Activated effector memory CD4-positive, alpha-beta T cell treated with anti-CD3 and anti-CD28 coated beads, Interleukin-2, amount 50 U/mL, for 16 hours (primary cell): ENCODE results near the gene ZBTB12.

Source experiments
- DNase-seq: peaks from one replicate; pipeline ENCODE4 v3.0.0-alpha.2; 2020

Gene ZBTB12

DNA sequence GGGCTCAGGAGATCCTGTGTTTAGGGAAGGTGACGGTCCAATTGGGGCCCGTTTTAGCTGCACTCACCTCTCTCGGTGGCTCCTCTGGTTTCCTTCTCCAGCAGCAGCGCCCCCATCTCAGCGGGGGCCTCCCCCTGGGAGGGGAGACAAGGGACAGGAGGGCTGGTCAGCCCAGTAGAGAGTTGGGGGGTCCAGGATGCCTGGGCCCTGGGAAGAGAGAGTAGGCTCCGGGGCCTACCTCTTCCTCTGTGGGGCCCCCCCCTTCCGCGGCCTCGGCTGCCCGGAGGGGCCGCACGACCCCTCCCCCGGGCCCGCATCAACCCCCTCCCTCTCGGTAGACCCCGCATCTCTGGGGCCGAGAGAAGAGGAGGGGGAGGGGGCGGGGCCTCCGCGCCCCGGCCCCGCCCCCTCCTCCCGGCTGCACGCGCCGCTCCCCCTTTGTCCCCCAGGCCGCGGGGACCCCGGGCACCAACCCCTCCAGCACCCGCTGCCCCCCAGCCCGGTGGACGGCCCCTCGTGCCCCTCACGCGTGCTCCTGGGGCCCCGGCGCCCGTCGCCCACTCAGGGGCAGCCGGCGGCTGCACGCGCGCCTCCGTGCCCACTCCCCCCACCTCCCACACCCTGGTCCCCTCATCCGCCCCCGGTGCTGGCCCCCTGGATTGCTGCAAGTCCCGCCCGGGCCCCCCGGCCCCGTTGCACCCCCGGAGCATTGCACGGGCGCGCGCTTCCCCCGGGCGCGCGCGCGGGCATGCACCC, 4.9 kb downstream of the ZBTB12 start:
- DNase-seq, result no peak

DNA sequence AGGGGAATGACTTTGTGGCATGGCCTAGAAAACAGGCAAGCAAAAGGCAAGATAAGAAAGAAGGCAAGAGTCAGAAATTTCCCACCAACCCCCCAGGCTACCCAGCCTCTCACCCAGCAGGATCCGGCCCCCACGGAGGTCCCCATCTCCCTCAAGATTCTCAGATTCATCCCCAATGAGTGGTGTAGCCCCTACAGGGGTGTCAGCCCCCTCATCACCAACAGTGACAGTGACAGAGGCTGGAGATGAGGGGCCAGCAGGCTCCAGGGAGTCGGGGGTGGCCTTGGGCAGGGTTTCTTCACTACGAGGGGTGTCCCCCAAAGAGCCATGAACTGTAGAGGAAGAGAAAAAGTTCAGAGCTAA, 5.4 kb downstream of the ZBTB12 start:
- no peak for DNase-seq

GRCh38 chr6:31892821-31893220, 9.1 kb downstream of the ZBTB12 start:
- DNase-seq, result no peak

DNA sequence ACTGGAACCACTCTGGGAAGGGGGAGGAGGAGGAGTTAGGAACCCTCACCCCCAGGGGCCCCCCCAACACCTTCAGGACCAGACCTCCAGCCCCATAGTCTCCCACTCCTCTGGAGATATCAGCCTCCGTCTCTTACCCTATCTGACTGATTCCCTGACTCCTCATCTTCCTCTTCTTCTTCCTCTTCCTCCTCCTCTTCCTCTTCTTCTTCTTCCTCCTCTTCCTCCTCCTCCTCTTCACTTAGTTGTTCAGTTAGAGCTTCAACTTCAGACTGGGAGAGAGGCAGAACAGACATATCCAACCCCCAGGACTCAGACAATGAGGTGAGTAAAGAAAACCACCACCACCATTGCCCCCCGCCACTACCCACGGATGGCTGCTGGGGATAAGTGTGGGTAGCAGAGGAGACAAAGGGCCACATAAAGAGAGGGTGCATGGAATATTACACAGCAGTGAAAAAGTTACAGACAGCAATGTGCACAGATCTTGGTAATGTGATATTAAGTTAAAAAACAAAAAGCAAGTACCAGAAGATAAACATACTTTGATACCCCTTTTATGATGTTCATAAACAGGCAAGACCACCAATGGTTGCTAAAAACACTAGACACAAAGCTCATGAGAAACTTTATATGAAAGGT, 12.4 kb downstream of the ZBTB12 start:
- DNase-seq, result no peak

DNA sequence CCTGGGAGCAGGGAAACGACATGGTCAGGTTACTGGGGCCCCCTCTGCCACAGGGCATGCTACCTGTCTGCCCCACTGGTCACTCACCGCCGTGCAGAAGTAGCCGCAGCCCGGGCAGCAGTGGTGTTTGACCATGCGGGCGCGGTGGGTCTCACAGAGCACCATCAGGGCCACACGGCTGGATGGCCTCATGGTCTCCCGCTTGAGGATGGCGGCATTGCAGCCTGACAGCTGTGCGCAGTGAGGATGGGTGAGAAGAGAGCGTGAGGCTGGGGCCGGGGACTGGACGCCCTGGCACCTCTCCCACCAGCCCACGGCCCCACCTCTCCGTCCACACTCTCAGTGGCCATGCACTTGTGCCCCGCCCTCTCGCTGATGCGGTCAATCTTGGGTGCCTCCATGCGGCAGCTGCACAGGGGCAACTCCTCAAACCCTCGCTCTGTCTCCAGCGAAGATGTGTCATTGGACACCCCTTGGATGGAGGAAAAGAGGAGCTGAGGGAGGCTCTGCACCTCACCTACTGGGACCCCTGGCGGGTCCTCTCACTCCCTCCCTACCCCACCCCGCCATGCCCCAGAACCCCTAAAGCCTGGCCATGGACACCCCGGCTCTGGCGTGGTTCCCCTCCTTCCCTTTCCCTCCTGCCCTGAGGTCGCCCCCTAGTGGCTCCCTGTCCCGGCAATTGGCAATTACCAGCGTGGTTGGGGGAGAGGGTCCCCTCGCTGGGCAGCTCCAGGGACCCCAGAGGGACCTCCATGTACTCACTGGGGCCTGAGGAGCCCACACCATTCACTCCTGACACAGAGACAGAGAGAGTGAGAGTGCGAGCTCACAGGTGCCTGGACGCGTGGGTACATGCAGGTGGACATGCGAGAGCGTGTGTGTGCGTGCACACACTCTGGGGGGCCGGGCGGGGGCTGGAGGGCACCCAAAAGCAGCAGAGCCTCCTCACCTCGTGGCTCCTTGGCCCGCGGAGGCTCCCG, 13.3 kb downstream of the ZBTB12 start:
- DNase-seq, result peak; percentile 85

GRCh38 chr6:31887173-31888007, 14.5 kb downstream of the ZBTB12 start:
- no peak for DNase-seq

DNA sequence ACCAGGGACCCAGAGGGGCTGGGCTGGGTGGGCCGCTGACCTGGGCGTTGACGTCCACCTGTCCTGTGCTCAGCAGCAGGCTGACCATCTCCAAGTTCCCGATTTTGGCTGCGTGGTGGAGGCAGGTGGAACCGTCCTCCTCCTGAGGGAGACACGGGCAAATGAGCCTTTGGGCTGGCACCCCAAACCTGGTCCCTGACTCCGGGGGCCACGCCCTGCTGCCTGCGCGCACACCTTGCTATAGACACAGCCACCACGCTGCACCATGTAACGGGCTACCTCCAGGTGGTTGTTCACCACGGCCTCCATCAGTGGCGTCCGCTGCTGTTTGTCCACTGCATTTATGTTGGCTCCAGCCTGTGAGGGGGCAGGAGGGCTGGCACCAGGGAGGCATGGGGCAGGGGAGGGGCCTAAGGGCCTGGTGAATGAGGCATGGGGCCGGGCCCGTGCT, 15.3 kb downstream of the ZBTB12 start:
- no peak for DNase-seq

- DNase-seq, result no peak
These were observed 17.3 kb downstream of the ZBTB12 start for GRCh38 chr6:31884528-31885035.

DNA sequence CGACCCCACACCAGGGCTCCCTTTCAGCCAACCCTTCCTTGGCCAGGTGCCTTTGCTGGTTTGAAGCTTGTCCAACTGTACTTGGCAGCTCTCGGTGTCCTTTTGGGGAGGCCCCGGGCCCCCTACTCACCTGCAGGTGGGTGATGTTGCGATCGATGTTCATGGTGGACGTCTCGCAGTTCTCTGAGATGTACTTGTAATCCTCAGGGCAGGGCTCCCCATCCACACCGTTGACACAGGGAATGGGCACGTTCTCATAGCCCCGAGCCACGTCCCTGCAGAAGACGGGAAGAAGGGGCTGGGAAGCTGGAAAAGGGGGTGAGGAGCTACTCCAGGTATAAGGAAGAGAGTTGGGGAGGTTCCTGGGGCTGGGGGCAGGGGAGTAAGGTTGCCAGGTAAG, 18.2 kb downstream of the ZBTB12 start:
- DNase-seq, result no peak

GRCh38 chr6:31882344-31882743, 19.5 kb downstream of the ZBTB12 start:
- DNase-seq, result no peak

GRCh38 chr6:31881136-31881859, 20.6 kb downstream of the ZBTB12 start:
- DNase-seq, result no peak

DNA sequence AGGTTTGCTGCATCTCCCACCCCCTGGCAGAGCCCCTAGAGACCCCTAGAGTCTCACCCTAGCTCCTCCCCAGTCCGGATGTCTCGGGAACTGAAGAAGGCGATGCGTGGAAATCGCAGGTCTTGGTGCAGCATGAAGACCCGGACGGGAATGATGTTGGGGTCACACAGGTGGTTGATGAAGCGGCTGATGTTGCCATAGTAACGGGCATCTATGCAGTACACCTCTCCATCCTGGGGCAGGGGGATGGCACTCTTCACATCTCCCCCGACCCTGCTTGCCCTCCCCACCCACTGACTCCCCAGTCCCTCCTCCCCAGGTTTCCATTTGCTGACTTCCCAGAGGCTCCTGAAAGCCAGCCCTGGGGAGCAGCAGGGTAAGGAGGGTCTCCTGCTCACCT, 21.3 kb downstream of the ZBTB12 start:
- no peak for DNase-seq

GRCh38 chr6:31879901-31880300, 22.0 kb downstream of the ZBTB12 start:
- DNase-seq, result no peak

GRCh38 chr6:31879143-31879542, 22.7 kb downstream of the ZBTB12 start:
- no peak for DNase-seq

GRCh38 chr6:31878726-31879125, 23.2 kb downstream of the ZBTB12 start, which contains the start of gene SLC44A4:
Gene SLC44A4, minus strand, starts transcription at chr6:31878997. Its CDS starts 17 bp downstream, at chr6:31878980.
- DNase-seq, result no peak

DNA sequence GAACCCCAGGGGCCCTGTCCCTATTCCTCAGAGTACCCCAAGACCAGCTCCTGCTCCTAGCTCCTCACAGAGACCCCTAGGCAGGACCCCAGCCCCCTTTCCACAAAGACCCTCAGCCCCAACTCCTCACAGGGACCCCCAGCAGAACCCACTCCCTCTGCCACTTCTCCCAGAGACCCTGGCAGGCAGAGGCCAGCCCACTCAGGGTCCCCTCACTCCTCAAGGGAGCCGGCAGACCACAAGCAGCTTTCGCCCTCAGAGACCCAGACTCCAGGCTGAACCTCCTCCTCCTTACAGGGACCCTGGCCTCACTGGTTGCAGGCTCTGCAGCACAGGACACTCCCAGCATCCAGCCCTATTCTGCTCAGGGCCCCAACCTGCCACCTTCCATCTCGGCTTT, 23.7 kb downstream of the ZBTB12 start:
- no peak for DNase-seq

- DNase-seq, result no peak
These were observed 24.2 kb downstream of the ZBTB12 start for GRCh38 chr6:31877651-31878161.

GRCh38 chr6:31877125-31877650, 24.7 kb downstream of the ZBTB12 start:
- DNase-seq, result no peak

DNA sequence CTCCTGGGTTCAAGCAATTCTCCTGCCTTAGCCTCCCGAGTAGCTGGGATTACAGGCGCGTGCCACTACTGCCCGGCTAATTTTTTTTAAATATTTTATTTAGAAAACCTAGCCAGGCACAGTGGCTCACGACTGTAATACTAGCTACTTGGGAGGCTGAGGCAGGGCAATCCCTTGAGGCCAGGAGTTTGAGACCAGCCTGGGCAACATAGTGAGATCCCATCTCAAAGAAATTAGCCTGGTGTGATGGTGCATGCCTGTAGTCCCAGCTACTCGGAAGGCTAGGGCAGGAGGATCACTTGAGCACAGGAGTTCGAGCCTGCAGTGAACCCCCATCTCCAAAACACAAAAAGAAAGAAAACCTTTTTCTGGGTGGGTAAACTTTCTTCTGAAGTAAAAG, 25.5 kb downstream of the ZBTB12 start:
- no peak for DNase-seq

DNA sequence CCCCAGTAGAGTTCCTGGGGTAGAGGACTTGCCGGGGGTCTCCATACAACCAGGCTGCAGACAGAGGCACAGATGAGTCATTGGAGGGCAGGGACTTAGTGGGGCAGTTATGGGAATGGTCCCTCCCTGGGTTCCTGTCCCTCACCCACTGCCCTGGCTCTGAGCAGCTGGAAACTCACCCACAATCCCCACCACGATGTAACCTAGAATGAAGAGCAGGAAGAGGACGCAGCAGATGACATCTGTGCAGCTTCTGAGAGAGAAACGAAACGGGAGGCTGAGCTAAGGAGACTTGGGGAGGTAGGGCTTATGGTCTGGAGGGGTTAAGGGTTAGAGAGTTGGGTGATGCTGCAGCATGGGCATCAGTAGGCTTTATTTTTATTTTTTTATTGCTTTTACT, 26.0 kb downstream of the ZBTB12 start:
- DNase-seq, result no peak
